HCT116 (cell line): ENCODE results near the gene DHX57. TPM values are rescaled to one million over a fixed set of nuclear protein-coding genes. Genes with fewer than 3 reads are reported as not detected.

ENCODE experiments used
- ATAC-seq: fragments of 200-7000 bp; cut with Tn5 transposase; 2 replicates; pipeline ENCODE4 v1.9.1; 2020; ENCODE audit warnings: mild to moderate bottlenecking, moderate library complexity
- BruUV-seq: library from RNA; stranded (reverse); fragments of 400-500 nt; replicated peaks from 2 replicates; lab custom pipeline; 2021; lab: Mats Ljungman, UMichigan
- CTCF ChIA-PET: fragments of 300-600 bp; sonication (Branson Sonifier 250); formaldehyde crosslinking; loops from one replicate; lab custom pipeline; 2021; ENCODE audit warnings: antibody characterized with exemption; lab: Charles Lee
- POLR2A ChIA-PET: fragments of 300-600, 350-600 bp; sonication (Branson Sonifier 250); formaldehyde crosslinking; loops from one replicate; lab custom pipeline; 2021; ENCODE audit warnings: antibody characterized with exemption; lab: Charles Lee
- RAD21 ChIA-PET, 2 experiments: fragments of 300-600 bp; sonication (Branson Sonifier 250); formaldehyde crosslinking; loops; one replicate each; lab custom pipeline; 2023; ENCODE audit warnings: low total read pairs in 2 of 2; ENCODE audit not compliant: uncharacterized antibody in 2 of 2, unreplicated experiment in 2 of 2, low non-redundant PET in 1 of 2; lab: Charles Lee
- DNase-seq: peaks from one replicate; pipeline ENCODE4 v3.0.0-alpha.2; 2010; ENCODE audit warnings: low read depth, low spot score
- H2AFZ ChIP-seq: fragments of 200-600 bp; shearing (Covaris generic), sonication (generic); 2 replicates; pipeline ENCODE4 v1.6.1; 2017; ENCODE audit warnings: low read depth, mixed run types, mixed read lengths, antibody characterized with exemption, low read length; ENCODE audit not compliant: poor library complexity, severe bottlenecking
- H3K27ac ChIP-seq: 2 replicates; pipeline ENCODE4 v1.5.1; 2012; ENCODE audit warnings: low read depth, low read length
- H3K27me3 ChIP-seq: fragments of 200-600 bp; sonication (generic); 2 replicates; pipeline ENCODE4 v1.6.1; 2016; ENCODE audit warnings: mixed run types, low read length, mixed read lengths; ENCODE audit not compliant: insufficient read depth
- H3K36me3 ChIP-seq, 2 experiments: fragments of 200-500 bp in 1 of 2; fragments of 200-600 bp in 1 of 2; sonication (Bioruptor generic) in 1 of 2; sonication (generic) in 1 of 2; 2 replicates each; pipeline versions ENCODE4 v1.5.1 to v1.6.1; 2014 to 2016; ENCODE audit warnings: low read length in 2 of 2, inconsistent platforms in 1 of 2, mixed read lengths in 1 of 2, mixed run types in 1 of 2; ENCODE audit not compliant: insufficient read depth in 2 of 2, control insufficient read depth in 1 of 2
- H3K4me1 ChIP-seq, 2 experiments: fragments of 200-600 bp in 1 of 2; sonication (generic) in 1 of 2; 2 replicates each; pipeline versions ENCODE4 v1.5.1 to v1.6.1; 2012 to 2017; ENCODE audit warnings: low read length in 2 of 2, inconsistent platforms in 1 of 2, mild to moderate bottlenecking in 1 of 2, mixed read lengths in 1 of 2, mixed run types in 1 of 2, moderate library complexity in 1 of 2; ENCODE audit not compliant: insufficient read depth in 2 of 2, control insufficient read depth in 1 of 2
- H3K4me2 ChIP-seq: fragments of 200-600 bp; sonication (generic); 2 replicates; pipeline ENCODE4 v1.6.1; 2017; ENCODE audit warnings: mixed run types, low read length, mixed read lengths
- H3K4me3 ChIP-seq, 2 experiments: fragments of 200-600 bp in 1 of 2; sonication (generic) in 1 of 2; replicated peaks in 1 of 2; 2 replicates each; pipeline ENCODE4 v1.5.1; 2011 to 2016; ENCODE audit warnings: low read length in 2 of 2, control low read depth in 1 of 2, low read depth in 1 of 2, mild to moderate bottlenecking in 1 of 2, mixed read lengths in 1 of 2, mixed run types in 1 of 2
- H3K79me2 ChIP-seq: fragments of 200-600 bp; sonication (generic); 2 replicates; pipeline ENCODE4 v1.6.1; 2017; ENCODE audit warnings: mild to moderate bottlenecking, mixed run types, low read length, moderate library complexity, mixed read lengths; ENCODE audit not compliant: insufficient read depth
- H3K9ac ChIP-seq: fragments of 200-600 bp; sonication (generic); 2 replicates; pipeline ENCODE4 v1.6.1; 2016; ENCODE audit warnings: low read length, mixed read lengths
- H3K9me2 ChIP-seq: fragments of 200-600 bp; sonication (generic), shearing (Covaris generic); 2 replicates; pipeline ENCODE4 v1.6.1; 2017; ENCODE audit warnings: mixed run types, mild to moderate bottlenecking, moderate library complexity; ENCODE audit not compliant: insufficient read depth
- H3K9me3 ChIP-seq, 2 experiments: fragments of 200-500 bp in 1 of 2; fragments of 200-600 bp in 1 of 2; sonication (Bioruptor generic) in 1 of 2; sonication (generic) in 1 of 2; 2 replicates each; pipeline ENCODE4 v1.6.1; 2014 to 2017; ENCODE audit warnings: low read length in 2 of 2, mixed read lengths in 2 of 2, inconsistent platforms in 1 of 2, low read depth in 1 of 2, mild to moderate bottlenecking in 1 of 2, mixed run types in 1 of 2, moderate library complexity in 1 of 2; ENCODE audit not compliant: control insufficient read depth in 1 of 2, insufficient read depth in 1 of 2
- H4K20me1 ChIP-seq: fragments of 200-600 bp; sonication (generic), shearing (Covaris generic); 2 replicates; pipeline ENCODE4 v1.6.1; 2017; ENCODE audit warnings: mixed run types, mild to moderate bottlenecking, moderate library complexity; ENCODE audit not compliant: insufficient read depth
- ATF3 ChIP-seq: IDR thresholded peaks from 2 replicates; pipeline ENCODE4 v1.6.1; 2012
- CBX3 ChIP-seq: IDR thresholded peaks from 2 replicates; pipeline ENCODE4 v1.6.1; 2012; ENCODE audit warnings: low read depth
- CEBPB ChIP-seq: IDR thresholded peaks from 2 replicates; pipeline ENCODE4 v1.6.1; 2012; ENCODE audit warnings: low read depth
- CTCF ChIP-seq, 3 experiments: fragments of 200-600 bp in 1 of 3; sonication (generic) in 1 of 3; IDR thresholded peaks in 2 of 3; conservative IDR thresholded peaks in 1 of 3; 2 replicates each; pipeline ENCODE4 v1.5.1; 2012 to 2017; ENCODE audit warnings: low read depth in 2 of 3, low read length in 2 of 3, antibody characterized with exemption in 1 of 3, borderline replicate concordance in 1 of 3, control low read depth in 1 of 3, mild to moderate bottlenecking in 1 of 3, mixed read lengths in 1 of 3, mixed run types in 1 of 3, moderate library complexity in 1 of 3; ENCODE audit not compliant: insufficient read depth in 1 of 3
- EGR1 ChIP-seq: IDR thresholded peaks from 2 replicates; pipeline ENCODE4 v1.6.1; 2012; ENCODE audit warnings: low read depth
- ELF1 ChIP-seq: IDR thresholded peaks from 2 replicates; pipeline ENCODE4 v1.6.1; 2012; ENCODE audit warnings: low read depth, borderline replicate concordance
- EZH2 ChIP-seq: fragments of 200-600 bp; sonication (generic); IDR thresholded peaks from 2 replicates; pipeline ENCODE4 v1.6.1; 2017; ENCODE audit warnings: antibody characterized with exemption, mixed run types
- EZH2phosphoT487 ChIP-seq: fragments of 200-600 bp; IDR thresholded peaks from 2 replicates; pipeline ENCODE4 v1.6.1; 2018; ENCODE audit warnings: antibody characterized with exemption, borderline replicate concordance
- FOSL1 ChIP-seq: IDR thresholded peaks from 2 replicates; pipeline ENCODE4 v1.6.1; 2012; ENCODE audit warnings: low read depth
- JUND ChIP-seq: IDR thresholded peaks from 2 replicates; pipeline ENCODE4 v1.6.1; 2012
- MAX ChIP-seq: IDR thresholded peaks from 2 replicates; pipeline ENCODE4 v1.6.1; 2012
- POLR2A ChIP-seq: IDR thresholded peaks from 2 replicates; pipeline ENCODE4 v1.7.0; 2011; ENCODE audit warnings: borderline replicate concordance; ENCODE audit not compliant: insufficient read depth, insufficient read length; ENCODE audit errors: extremely low read depth
- POLR2AphosphoS5 ChIP-seq: IDR thresholded peaks from 2 replicates; pipeline ENCODE4 v1.6.1; 2011; ENCODE audit warnings: mild to moderate bottlenecking, low read depth, low read length, moderate library complexity
- REST ChIP-seq: IDR thresholded peaks from 2 replicates; pipeline ENCODE4 v1.6.1; 2012; ENCODE audit warnings: low read depth
- SP1 ChIP-seq: IDR thresholded peaks from 2 replicates; pipeline ENCODE4 v1.6.1; 2012; ENCODE audit warnings: low read depth
- TCF7L2 ChIP-seq: IDR thresholded peaks from 2 replicates; pipeline ENCODE4 v1.7.0; 2011; ENCODE audit warnings: borderline replicate concordance, inconsistent platforms; ENCODE audit not compliant: insufficient read depth, insufficient read length; ENCODE audit errors: extremely low read depth
- ZBTB33 ChIP-seq: IDR thresholded peaks from 2 replicates; pipeline ENCODE4 v1.6.1; 2011; ENCODE audit warnings: mild to moderate bottlenecking, low read length, moderate library complexity; ENCODE audit not compliant: insufficient replicate concordance; ENCODE audit errors: extremely low read depth
- intact Hi-C: fragments of 100-400 bp; cut with micrococcal nuclease; formaldehyde crosslinking; loops from 2 replicates; pipeline ENCODE4 v1.10.0; 2022
- total RNA-seq: library from RNA; stranded (reverse); gene quantifications from one replicate; pipeline ENCODE4 v1.2.1, GENCODE V29; 2021; ENCODE audit not compliant: unreplicated experiment

DHX57 gene
- total RNA-seq, 1 experiment from 2014 or later, result 19.4 TPM

- Histone ChIP-seq H3K9me3 (no peaks in the 10 kb centered on the region), H2AFZ (no peak overlapping the region), H3K36me3 (peaks cover 3 to 11% of the 10 kb centered on the region in 2 experiments; a peak in 2 of 4 replicates), H4K20me1 (no peaks in the 10 kb centered on the region), H3K9ac (no peak overlapping the region), H3K27me3 (no peaks in the 10 kb centered on the region), H3K4me2 (no peak overlapping the region), H3K4me1 (peaks cover 0 to 7% of the 10 kb centered on the region in 2 experiments; a peak in 2 of 4 replicates), H3K9me2 (no peaks in the 10 kb centered on the region), H3K27ac (no peak overlapping the region)
- DNase-seq, result no peak
- intact Hi-C loops, result no loop called here
- POLR2A ChIA-PET, result no interaction called here
- CTCF ChIA-PET, result no interaction called here
- RAD21 ChIA-PET, result no interaction called here
- no TSS peak for BruUV-seq
- no peak for TF ChIP-seq POLR2AphosphoS5
- no peak for TF ChIP-seq CEBPB
- TF ChIP-seq FOSL1, result no peak
- no peak for TF ChIP-seq TCF7L2
- TF ChIP-seq POLR2A, result no peak
- no peak for TF ChIP-seq CBX3
- TF ChIP-seq EZH2phosphoT487, result no peak
- no peak for TF ChIP-seq EGR1
- TF ChIP-seq JUND, result no peak
- TF ChIP-seq ZBTB33, result no peak
- no peak for TF ChIP-seq CTCF (IDR thresholded peaks at IDR 0.05 in 2 of 3, conservative IDR thresholded peaks at IDR 0.05 in 1 of 3; ENCODE audit: borderline replicate concordance in 1 of 3, insufficient read depth in 1 of 3, low read depth in 2 of 3, low read length in 2 of 3)
- no peak for TF ChIP-seq REST
- no peak for TF ChIP-seq EZH2
- no peak for TF ChIP-seq ATF3
- TF ChIP-seq MAX, result no peak
- no peak for TF ChIP-seq ELF1
- TF ChIP-seq SP1, result no peak
- TF ChIP-seq, all 23 proteins: peak for 0
- H3K4me3 ChIP-seq, result no peak overlapping the region
- ATAC-seq, result no peak
- peaks cover 13% of the 10 kb centered on the region for H3K79me2 ChIP-seq
These were observed 99.2 kb downstream of the DHX57 start for GRCh38 chr2:38776531-38776930.
